GM23338 (cell line): ENCODE measurements around the gene SFRP5. TPM values are rescaled to one million over a fixed set of nuclear protein-coding genes. Genes with fewer than 3 reads are reported as not detected.

Source experiments
- ATAC-seq: fragments of 200-7000 bp; cut with Tn5 transposase; 3 replicates; pipeline ENCODE4 v1.9.1; 2020
- DNase-seq: peaks from one replicate; pipeline ENCODE4 v3.0.0-alpha.2; 2015; ENCODE audit warnings: low spot score
- H2AFZ ChIP-seq: fragments of 200-600 bp; sonication (generic); 2 replicates; pipeline ENCODE4 v1.8.0; 2016; ENCODE audit warnings: antibody characterized with exemption, mild to moderate bottlenecking, moderate library complexity
- H3F3A ChIP-seq: fragments of 200-600 bp; sonication (generic); replicated peaks from 2 replicates; pipeline ENCODE4 v1.8.0; 2017; ENCODE audit warnings: antibody characterized with exemption, mixed run types, low read depth
- H3K27ac ChIP-seq: fragments of 200-600 bp; sonication (generic); 2 replicates; pipeline ENCODE4 v1.6.1; 2016; ENCODE audit warnings: low read depth
- H3K27me3 ChIP-seq: fragments of 200-600 bp; sonication (generic); 2 replicates; pipeline ENCODE4 v1.8.0; 2016; ENCODE audit warnings: mild to moderate bottlenecking, mixed run types, moderate library complexity; ENCODE audit not compliant: insufficient read depth
- H3K36me3 ChIP-seq: fragments of 200-600 bp; sonication (generic); 2 replicates; pipeline ENCODE4 v1.8.0; 2016; ENCODE audit warnings: mild to moderate bottlenecking; ENCODE audit not compliant: insufficient read depth
- H3K4me1 ChIP-seq: fragments of 200-600 bp; sonication (generic); 2 replicates; pipeline ENCODE4 v1.8.0; 2016; ENCODE audit warnings: mild to moderate bottlenecking, moderate library complexity; ENCODE audit not compliant: insufficient read depth
- H3K4me2 ChIP-seq: fragments of 200-600 bp; sonication (generic); 2 replicates; pipeline ENCODE4 v1.7.1; 2017; ENCODE audit warnings: mixed run types
- H3K4me3 ChIP-seq: fragments of 200-600 bp; sonication (generic); 2 replicates; pipeline ENCODE4 v1.6.1; 2016; ENCODE audit warnings: mixed run types
- H3K79me2 ChIP-seq: fragments of 200-600 bp; sonication (generic); replicated peaks from 2 replicates; pipeline ENCODE4 v1.8.0; 2017; ENCODE audit warnings: mild to moderate bottlenecking; ENCODE audit not compliant: insufficient read depth
- H3K9me2 ChIP-seq: fragments of 200-600 bp; sonication (generic); 2 replicates; pipeline ENCODE4 v1.8.0; 2017; ENCODE audit not compliant: insufficient read depth
- H4K20me1 ChIP-seq: fragments of 200-600 bp; sonication (generic); replicated peaks from 2 replicates; pipeline ENCODE4 v1.8.0; 2017; ENCODE audit warnings: mild to moderate bottlenecking; ENCODE audit not compliant: insufficient read depth
- H3K27ac Mint-ChIP-seq: 2 replicates; pipeline ENCODE4 v1.8.0; 2020; ENCODE audit warnings: inconsistent platforms, mild to moderate bottlenecking, moderate library complexity, mixed read lengths
- H3K27me3 Mint-ChIP-seq: 3 replicates; pipeline ENCODE4 v1.8.0; 2022; ENCODE audit warnings: low read depth, mild to moderate bottlenecking, moderate library complexity, mixed read lengths, inconsistent platforms; ENCODE audit not compliant: insufficient read depth, poor library complexity
- H3K36me3 Mint-ChIP-seq: 3 replicates; pipeline ENCODE4 v1.8.0; 2021; ENCODE audit warnings: low read depth, mild to moderate bottlenecking, inconsistent platforms, moderate library complexity, mixed read lengths
- H3K4me1 Mint-ChIP-seq: 3 replicates; pipeline ENCODE4 v1.8.0; 2020; ENCODE audit warnings: mild to moderate bottlenecking, inconsistent platforms, mixed read lengths
- H3K4me3 Mint-ChIP-seq: 3 replicates; pipeline ENCODE4 v1.8.0; 2021; ENCODE audit warnings: moderate library complexity, mild to moderate bottlenecking, inconsistent platforms, mixed read lengths
- H3K9me3 Mint-ChIP-seq: 3 replicates; pipeline ENCODE4 v1.8.0; 2020; ENCODE audit warnings: moderate library complexity, mild to moderate bottlenecking, inconsistent platforms, mixed read lengths
- CREB1 ChIP-seq: fragments of 250-450 bp; sonication (Bioruptor Pico); IDR thresholded peaks from 2 replicates; pipeline ENCODE4 v1.5.0; 2020; ENCODE audit warnings: low read depth, mild to moderate bottlenecking, moderate library complexity
- CTCF ChIP-seq, 2 experiments: fragments of 200-600 bp in 1 of 2; sonication (generic) in 1 of 2; conservative IDR thresholded peaks; 2 replicates each; pipeline versions ENCODE4 v1.5.1 to v1.6.1; 2016 to 2017; ENCODE audit warnings: antibody characterized with exemption in 2 of 2, low read depth in 2 of 2, mild to moderate bottlenecking in 2 of 2, moderate library complexity in 1 of 2
- ETS1 ChIP-seq: IDR thresholded peaks from 2 replicates; pipeline ENCODE4 v1.6.1; 2016; ENCODE audit warnings: antibody characterized with exemption
- EZH2 ChIP-seq: fragments of 200-600 bp; sonication (generic); IDR thresholded peaks from one replicate; pipeline ENCODE4 v1.8.0; 2017; ENCODE audit warnings: antibody characterized with exemption, mild to moderate bottlenecking, low read depth; ENCODE audit not compliant: unreplicated experiment
- EZH2phosphoT487 ChIP-seq: fragments of 200-600 bp; sonication (generic); IDR thresholded peaks from one replicate; pipeline ENCODE4 v1.8.1; 2018; ENCODE audit warnings: antibody characterized with exemption; ENCODE audit not compliant: unreplicated experiment
- JUNB ChIP-seq: IDR thresholded peaks from one replicate; pipeline ENCODE4 v1.6.1; 2016; ENCODE audit warnings: antibody characterized with exemption; ENCODE audit not compliant: unreplicated experiment
- NANOG ChIP-seq: IDR thresholded peaks from 2 replicates; pipeline ENCODE4 v1.6.1; 2016; ENCODE audit warnings: antibody characterized with exemption, borderline replicate concordance
- POLR2AphosphoS5 ChIP-seq: IDR thresholded peaks from 2 replicates; pipeline ENCODE4 v1.6.1; 2016; ENCODE audit warnings: antibody characterized with exemption, low read depth
- STAT1 ChIP-seq: IDR thresholded peaks from one replicate; pipeline ENCODE4 v1.6.1; 2016; ENCODE audit warnings: antibody characterized with exemption; ENCODE audit not compliant: unreplicated experiment
- ZNF114 ChIP-seq: fragments of 250-450 bp; sonication (Bioruptor Pico); IDR thresholded peaks from 2 replicates; pipeline ENCODE4 v1.5.0; 2020; ENCODE audit warnings: mild to moderate bottlenecking, moderate library complexity
- ZNF331 ChIP-seq: fragments of 250-450 bp; sonication (Bioruptor Pico); IDR thresholded peaks from 2 replicates; pipeline ENCODE4 v1.5.0; 2020; ENCODE audit warnings: low read depth, mild to moderate bottlenecking, moderate library complexity
- polyA plus RNA-seq: library from polyadenylated mRNA; unstranded; fragments of >200 nt; fragmentation: Nextera tagmentation; extraction: Ambion mirVana; gene quantifications from 2 replicates; pipeline ENCODE4 v1.2.1, GENCODE V29; 2016
- total RNA-seq: library from RNA; depleted of rRNA; stranded (reverse); fragments of >200 nt; shearing (Covaris generic); gene quantifications from 2 replicates; pipeline ENCODE4 v1.2.3, GENCODE V29; 2014
- TF ChIP-seq, protein P1 (sequence below): IDR thresholded peaks from one replicate; pipeline ENCODE4 v1.6.1; 2018; ENCODE audit warnings: antibody characterized with exemption; ENCODE audit not compliant: unreplicated experiment
- TF ChIP-seq, protein P2 (sequence below): fragments of 250-450 bp; sonication (Bioruptor Pico); IDR thresholded peaks from 2 replicates; pipeline ENCODE4 v1.5.0; 2020; ENCODE audit warnings: mild to moderate bottlenecking, moderate library complexity

SFRP5 gene
- total and polyA plus RNA-seq, 2 experiments from 2014 or later: 2.4 to 3.5 TPM

DNA sequence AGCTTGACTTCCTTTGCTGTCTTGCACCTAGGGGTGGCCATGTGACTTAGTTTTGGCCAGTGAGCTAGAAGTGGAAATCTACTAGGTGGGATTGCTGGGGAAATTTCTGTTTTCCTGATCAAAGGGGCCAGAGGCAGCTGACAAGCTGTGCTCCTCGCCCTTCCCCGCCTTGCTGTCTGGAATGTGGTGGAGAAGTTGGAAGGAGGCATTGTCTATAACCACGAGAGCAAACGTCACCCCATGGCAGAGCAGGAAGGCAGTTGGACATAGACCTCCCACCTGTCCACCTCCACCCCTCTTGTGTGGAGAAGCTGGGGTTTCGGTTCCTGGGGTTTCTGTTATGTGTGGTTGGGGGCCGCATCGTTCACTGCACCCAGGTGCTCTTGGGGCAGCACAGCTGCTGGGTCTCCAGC is 7.3 kb downstream of the SFRP5 start:
- no peak overlapping the region for H2AFZ ChIP-seq
- H3K27me3 ChIP-seq: peaks cover 9% of the 10 kb centered on the region
- Mint-ChIP-seq H3K27ac (no peak overlapping the region), H3K4me3 (no peak overlapping the region), H3K4me1 (peaks cover 29% of the 10 kb centered on the region), H3K27me3 (peaks cover 29% of the 10 kb centered on the region), H3K9me3 (no peaks in the 10 kb centered on the region), H3K36me3 (peaks cover 21% of the 10 kb centered on the region)
- H3K4me3 ChIP-seq: no peak overlapping the region
- TF ChIP-seq JUNB (no peak), ETS1 (no peak), EZH2phosphoT487 (no peak), NANOG (no peak), STAT1 (no peak), CREB1 (CRISPR knock-in tag) (no peak), EZH2 (no peak), POLR2AphosphoS5 (no peak), ZNF331 (no peak), CTCF (conservative IDR thresholded peaks at IDR 0.05; ENCODE audit: low read depth in 2 of 2) (no peak), ZNF114 (CRISPR knock-in tag) (no peak)
- TF ChIP-seq, protein P1, sequence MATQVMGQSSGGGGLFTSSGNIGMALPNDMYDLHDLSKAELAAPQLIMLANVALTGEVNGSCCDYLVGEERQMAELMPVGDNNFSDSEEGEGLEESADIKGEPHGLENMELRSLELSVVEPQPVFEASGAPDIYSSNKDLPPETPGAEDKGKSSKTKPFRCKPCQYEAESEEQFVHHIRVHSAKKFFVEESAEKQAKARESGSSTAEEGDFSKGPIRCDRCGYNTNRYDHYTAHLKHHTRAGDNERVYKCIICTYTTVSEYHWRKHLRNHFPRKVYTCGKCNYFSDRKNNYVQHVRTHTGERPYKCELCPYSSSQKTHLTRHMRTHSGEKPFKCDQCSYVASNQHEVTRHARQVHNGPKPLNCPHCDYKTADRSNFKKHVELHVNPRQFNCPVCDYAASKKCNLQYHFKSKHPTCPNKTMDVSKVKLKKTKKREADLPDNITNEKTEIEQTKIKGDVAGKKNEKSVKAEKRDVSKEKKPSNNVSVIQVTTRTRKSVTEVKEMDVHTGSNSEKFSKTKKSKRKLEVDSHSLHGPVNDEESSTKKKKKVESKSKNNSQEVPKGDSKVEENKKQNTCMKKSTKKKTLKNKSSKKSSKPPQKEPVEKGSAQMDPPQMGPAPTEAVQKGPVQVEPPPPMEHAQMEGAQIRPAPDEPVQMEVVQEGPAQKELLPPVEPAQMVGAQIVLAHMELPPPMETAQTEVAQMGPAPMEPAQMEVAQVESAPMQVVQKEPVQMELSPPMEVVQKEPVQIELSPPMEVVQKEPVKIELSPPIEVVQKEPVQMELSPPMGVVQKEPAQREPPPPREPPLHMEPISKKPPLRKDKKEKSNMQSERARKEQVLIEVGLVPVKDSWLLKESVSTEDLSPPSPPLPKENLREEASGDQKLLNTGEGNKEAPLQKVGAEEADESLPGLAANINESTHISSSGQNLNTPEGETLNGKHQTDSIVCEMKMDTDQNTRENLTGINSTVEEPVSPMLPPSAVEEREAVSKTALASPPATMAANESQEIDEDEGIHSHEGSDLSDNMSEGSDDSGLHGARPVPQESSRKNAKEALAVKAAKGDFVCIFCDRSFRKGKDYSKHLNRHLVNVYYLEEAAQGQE: no peak
- TF ChIP-seq, protein P2, sequence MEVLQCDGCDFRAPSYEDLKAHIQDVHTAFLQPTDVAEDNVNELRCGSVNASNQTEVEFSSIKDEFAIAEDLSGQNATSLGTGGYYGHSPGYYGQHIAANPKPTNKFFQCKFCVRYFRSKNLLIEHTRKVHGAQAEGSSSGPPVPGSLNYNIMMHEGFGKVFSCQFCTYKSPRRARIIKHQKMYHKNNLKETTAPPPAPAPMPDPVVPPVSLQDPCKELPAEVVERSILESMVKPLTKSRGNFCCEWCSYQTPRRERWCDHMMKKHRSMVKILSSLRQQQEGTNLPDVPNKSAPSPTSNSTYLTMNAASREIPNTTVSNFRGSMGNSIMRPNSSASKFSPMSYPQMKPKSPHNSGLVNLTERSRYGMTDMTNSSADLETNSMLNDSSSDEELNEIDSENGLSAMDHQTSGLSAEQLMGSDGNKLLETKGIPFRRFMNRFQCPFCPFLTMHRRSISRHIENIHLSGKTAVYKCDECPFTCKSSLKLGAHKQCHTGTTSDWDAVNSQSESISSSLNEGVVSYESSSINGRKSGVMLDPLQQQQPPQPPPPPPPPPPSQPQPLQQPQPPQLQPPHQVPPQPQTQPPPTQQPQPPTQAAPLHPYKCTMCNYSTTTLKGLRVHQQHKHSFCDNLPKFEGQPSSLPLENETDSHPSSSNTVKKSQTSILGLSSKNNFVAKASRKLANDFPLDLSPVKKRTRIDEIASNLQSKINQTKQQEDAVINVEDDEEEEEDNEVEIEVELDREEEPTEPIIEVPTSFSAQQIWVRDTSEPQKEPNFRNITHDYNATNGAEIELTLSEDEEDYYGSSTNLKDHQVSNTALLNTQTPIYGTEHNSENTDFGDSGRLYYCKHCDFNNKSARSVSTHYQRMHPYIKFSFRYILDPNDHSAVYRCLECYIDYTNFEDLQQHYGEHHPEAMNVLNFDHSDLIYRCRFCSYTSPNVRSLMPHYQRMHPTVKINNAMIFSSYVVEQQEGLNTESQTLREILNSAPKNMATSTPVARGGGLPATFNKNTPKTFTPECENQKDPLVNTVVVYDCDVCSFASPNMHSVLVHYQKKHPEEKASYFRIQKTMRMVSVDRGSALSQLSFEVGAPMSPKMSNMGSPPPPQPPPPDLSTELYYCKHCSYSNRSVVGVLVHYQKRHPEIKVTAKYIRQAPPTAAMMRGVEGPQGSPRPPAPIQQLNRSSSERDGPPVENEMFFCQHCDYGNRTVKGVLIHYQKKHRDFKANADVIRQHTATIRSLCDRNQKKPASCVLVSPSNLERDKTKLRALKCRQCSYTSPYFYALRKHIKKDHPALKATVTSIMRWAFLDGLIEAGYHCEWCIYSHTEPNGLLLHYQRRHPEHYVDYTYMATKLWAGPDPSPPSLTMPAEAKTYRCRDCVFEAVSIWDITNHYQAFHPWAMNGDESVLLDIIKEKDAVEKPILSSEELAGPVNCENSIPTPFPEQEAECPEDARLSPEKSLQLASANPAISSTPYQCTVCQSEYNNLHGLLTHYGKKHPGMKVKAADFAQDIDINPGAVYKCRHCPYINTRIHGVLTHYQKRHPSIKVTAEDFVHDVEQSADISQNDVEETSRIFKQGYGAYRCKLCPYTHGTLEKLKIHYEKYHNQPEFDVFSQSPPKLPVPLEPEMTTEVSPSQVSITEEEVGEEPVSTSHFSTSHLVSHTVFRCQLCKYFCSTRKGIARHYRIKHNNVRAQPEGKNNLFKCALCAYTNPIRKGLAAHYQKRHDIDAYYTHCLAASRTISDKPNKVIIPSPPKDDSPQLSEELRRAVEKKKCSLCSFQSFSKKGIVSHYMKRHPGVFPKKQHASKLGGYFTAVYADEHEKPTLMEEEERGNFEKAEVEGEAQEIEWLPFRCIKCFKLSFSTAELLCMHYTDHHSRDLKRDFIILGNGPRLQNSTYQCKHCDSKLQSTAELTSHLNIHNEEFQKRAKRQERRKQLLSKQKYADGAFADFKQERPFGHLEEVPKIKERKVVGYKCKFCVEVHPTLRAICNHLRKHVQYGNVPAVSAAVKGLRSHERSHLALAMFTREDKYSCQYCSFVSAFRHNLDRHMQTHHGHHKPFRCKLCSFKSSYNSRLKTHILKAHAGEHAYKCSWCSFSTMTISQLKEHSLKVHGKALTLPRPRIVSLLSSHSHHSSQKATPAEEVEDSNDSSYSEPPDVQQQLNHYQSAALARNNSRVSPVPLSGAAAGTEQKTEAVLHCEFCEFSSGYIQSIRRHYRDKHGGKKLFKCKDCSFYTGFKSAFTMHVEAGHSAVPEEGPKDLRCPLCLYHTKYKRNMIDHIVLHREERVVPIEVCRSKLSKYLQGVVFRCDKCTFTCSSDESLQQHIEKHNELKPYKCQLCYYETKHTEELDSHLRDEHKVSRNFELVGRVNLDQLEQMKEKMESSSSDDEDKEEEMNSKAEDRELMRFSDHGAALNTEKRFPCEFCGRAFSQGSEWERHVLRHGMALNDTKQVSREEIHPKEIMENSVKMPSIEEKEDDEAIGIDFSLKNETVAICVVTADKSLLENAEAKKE (CRISPR knock-in tag): no peak
- no peak overlapping the region for H3K4me2 ChIP-seq
- no peak for ATAC-seq
- no peaks in the 10 kb centered on the region for H3K79me2 ChIP-seq
- no peak overlapping the region for H3K27ac ChIP-seq
- H3K4me1 ChIP-seq: peaks cover 7% of the 10 kb centered on the region; the same call in 1 of the 2 replicates
- H3K9me2 ChIP-seq: no peaks in the 10 kb centered on the region
- no peaks in the 10 kb centered on the region for H3F3A ChIP-seq
- no peaks in the 10 kb centered on the region for H4K20me1 ChIP-seq
- DNase-seq: no peak
- H3K36me3 ChIP-seq: peaks cover 4% of the 10 kb centered on the region; the same call in 1 of the 2 replicates
